ENCODE measurements around the gene ZFAND3. TPM values are rescaled to one million over a fixed set of nuclear protein-coding genes. Genes with fewer than 3 reads are reported as not detected.
A peak's percentile ranks its signal among the peaks of the same experiment; 100 is the strongest.

ZFAND3 gene
- total and polyA plus RNA-seq, 2 donors (not counting 1 experiment from before 2014, with no cell fraction given) = 13.5 to 58.3 TPM

GRCh38 chr6:38161754-38162492 is 342.4 kb downstream of the ZFAND3 start:
- no peaks in the 10 kb centered on the region for H3K9me3 Mint-ChIP-seq (ENCODE audit: insufficient read depth)
- peak overlapping the region; percentile 3 for H3K27ac Mint-ChIP-seq
- no peaks in the 10 kb centered on the region for H3K79me2 ChIP-seq (ENCODE audit: control insufficient read depth, insufficient read depth, low read length)
- H3K27me3 ChIP-seq (replicated peaks in 1 of 4; ENCODE audit: control extremely low read depth in 1 of 4, control insufficient read depth in 3 of 4, insufficient read depth in 4 of 4, low read length in 3 of 4) = no peaks in the 10 kb centered on the region
- no peak overlapping the region for H3K4me2 ChIP-seq (replicated peaks; ENCODE audit: low read depth, low read length, poor library complexity, severe bottlenecking)
- no peaks in the 10 kb centered on the region for H3K27me3 Mint-ChIP-seq
- DNase-seq (no peak), ATAC-seq (ENCODE audit: low read depth) (no peak)
- POLR2A ChIA-PET = no interaction called here
- H3K4me1 ChIP-seq (ENCODE audit: control insufficient read depth in 2 of 2, insufficient read depth in 2 of 2, low read length in 2 of 2) = no peaks in the 10 kb centered on the region
- intact Hi-C loops (cut with micrococcal nuclease) = no loop called here
- no peak overlapping the region for H3K4me3 ChIP-seq (ENCODE audit: control extremely low read depth in 1 of 5, extremely low read depth in 1 of 5, insufficient read depth in 1 of 5, low read depth in 2 of 5, low read length in 4 of 5)
- no peaks in the 10 kb centered on the region for H3K9me3 ChIP-seq (ENCODE audit: control extremely low read depth in 1 of 3, control insufficient read depth in 2 of 3, insufficient read depth in 1 of 3, low read length in 2 of 3)
- no peaks in the 10 kb centered on the region for H3K4me1 Mint-ChIP-seq
- no peak overlapping the region for H3K4me3 Mint-ChIP-seq
- no peaks in the 10 kb centered on the region for H3K36me3 ChIP-seq (replicated peaks in 1 of 2; ENCODE audit: control extremely low read depth in 1 of 2, control insufficient read depth in 1 of 2, extremely low read depth in 1 of 2, insufficient read depth in 2 of 2, low read length in 1 of 2)
- WGBS (ENCODE audit: insufficient coverage) = 95% methylated on average over 15 of the region's 15 CpGs
- H2AFZ ChIP-seq (ENCODE audit: insufficient read depth, low read depth, low read length, poor library complexity, severe bottlenecking) = no peak overlapping the region
- CTCF ChIA-PET = no interaction called here
- H4K20me1 ChIP-seq (ENCODE audit: control insufficient read depth, insufficient read depth, low read length, poor library complexity, severe bottlenecking) = no peaks in the 10 kb centered on the region
- no peak overlapping the region for H3K9ac ChIP-seq (ENCODE audit: low read length)
- no peak overlapping the region for H3K27ac ChIP-seq (ENCODE audit: low read length in 2 of 2)
- TF ChIP-seq EZH2 (IDR thresholded peaks at IDR 0.05; ENCODE audit: borderline replicate concordance, insufficient read depth, low read depth, low read length, poor library complexity, severe bottlenecking) (no peak), CTCF (IDR thresholded peaks at IDR 0.05) (no peak)

DNA sequence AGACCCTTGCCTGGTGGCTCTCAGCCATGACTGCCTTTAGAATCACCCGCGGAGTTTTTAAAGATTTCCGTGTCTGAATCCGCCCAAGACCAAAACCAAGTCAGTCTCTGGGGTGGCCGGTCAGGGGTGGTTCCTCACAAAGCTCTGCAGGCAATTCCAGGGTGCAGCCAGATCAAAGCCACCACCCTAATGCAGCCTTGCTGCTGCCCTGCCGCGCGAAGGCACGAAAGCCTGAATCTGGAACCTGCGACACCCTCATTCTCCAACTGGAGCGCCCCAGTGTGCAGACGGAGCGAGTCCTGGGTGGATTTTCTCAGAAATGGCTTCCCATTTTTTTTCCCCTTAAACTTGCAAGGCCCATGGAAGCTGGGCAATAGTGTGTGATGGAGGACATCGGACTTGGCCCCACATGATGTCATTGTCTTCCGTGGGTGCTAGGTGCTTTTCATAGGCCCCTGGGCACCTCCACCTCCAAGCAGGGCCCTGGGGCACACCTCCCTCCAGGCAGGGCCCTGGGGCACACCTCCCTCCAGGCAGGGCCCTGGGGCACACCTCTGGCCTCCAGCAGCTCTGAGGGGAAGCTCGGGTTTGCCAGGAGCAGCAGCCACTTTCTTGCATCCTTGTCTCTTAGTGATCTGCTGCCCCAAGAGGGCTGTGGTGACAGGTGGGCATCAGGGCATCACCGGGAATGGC is 343.1 kb downstream of the ZFAND3 start:
- CTCF ChIA-PET = no interaction called here
- Mint-ChIP-seq H3K27me3 (no peaks in the 10 kb centered on the region), H3K4me3 (no peak overlapping the region), H3K9me3 (ENCODE audit: insufficient read depth) (no peaks in the 10 kb centered on the region), H3K4me1 (no peaks in the 10 kb centered on the region), H3K27ac (no peak overlapping the region)
- DNase-seq (no peak), ATAC-seq (ENCODE audit: low read depth) (no peak)
- H3K9ac ChIP-seq (ENCODE audit: low read length) = no peak overlapping the region
- H3K79me2 ChIP-seq (ENCODE audit: control insufficient read depth, insufficient read depth, low read length) = no peaks in the 10 kb centered on the region
- intact Hi-C loops (cut with micrococcal nuclease) = no loop called here
- H3K36me3 ChIP-seq (replicated peaks in 1 of 2; ENCODE audit: control extremely low read depth in 1 of 2, control insufficient read depth in 1 of 2, extremely low read depth in 1 of 2, insufficient read depth in 2 of 2, low read length in 1 of 2) = no peaks in the 10 kb centered on the region
- H3K4me1 ChIP-seq (ENCODE audit: control insufficient read depth in 2 of 2, insufficient read depth in 2 of 2, low read length in 2 of 2) = no peaks in the 10 kb centered on the region
- 92% methylated on average over 14 of the region's 17 CpGs for WGBS (ENCODE audit: insufficient coverage)
- no peaks in the 10 kb centered on the region for H3K27me3 ChIP-seq (replicated peaks in 1 of 4; ENCODE audit: control extremely low read depth in 1 of 4, control insufficient read depth in 3 of 4, insufficient read depth in 4 of 4, low read length in 3 of 4)
- H3K4me3 ChIP-seq (ENCODE audit: control extremely low read depth in 1 of 5, extremely low read depth in 1 of 5, insufficient read depth in 1 of 5, low read depth in 2 of 5, low read length in 4 of 5) = no peak overlapping the region
- H2AFZ ChIP-seq (ENCODE audit: insufficient read depth, low read depth, low read length, poor library complexity, severe bottlenecking) = no peak overlapping the region
- no peaks in the 10 kb centered on the region for H3K9me3 ChIP-seq (ENCODE audit: control extremely low read depth in 1 of 3, control insufficient read depth in 2 of 3, insufficient read depth in 1 of 3, low read length in 2 of 3)
- no peak overlapping the region for H3K4me2 ChIP-seq (replicated peaks; ENCODE audit: low read depth, low read length, poor library complexity, severe bottlenecking)
- POLR2A ChIA-PET = no interaction called here
- TF ChIP-seq CTCF (IDR thresholded peaks at IDR 0.05) (no peak), EZH2 (IDR thresholded peaks at IDR 0.05; ENCODE audit: borderline replicate concordance, insufficient read depth, low read depth, low read length, poor library complexity, severe bottlenecking) (no peak)
- H3K27ac ChIP-seq (ENCODE audit: low read length in 2 of 2) = no peak overlapping the region
- no peaks in the 10 kb centered on the region for H4K20me1 ChIP-seq (ENCODE audit: control insufficient read depth, insufficient read depth, low read length, poor library complexity, severe bottlenecking)
